ENCODE data around the gene TTLL12.

DNA sequence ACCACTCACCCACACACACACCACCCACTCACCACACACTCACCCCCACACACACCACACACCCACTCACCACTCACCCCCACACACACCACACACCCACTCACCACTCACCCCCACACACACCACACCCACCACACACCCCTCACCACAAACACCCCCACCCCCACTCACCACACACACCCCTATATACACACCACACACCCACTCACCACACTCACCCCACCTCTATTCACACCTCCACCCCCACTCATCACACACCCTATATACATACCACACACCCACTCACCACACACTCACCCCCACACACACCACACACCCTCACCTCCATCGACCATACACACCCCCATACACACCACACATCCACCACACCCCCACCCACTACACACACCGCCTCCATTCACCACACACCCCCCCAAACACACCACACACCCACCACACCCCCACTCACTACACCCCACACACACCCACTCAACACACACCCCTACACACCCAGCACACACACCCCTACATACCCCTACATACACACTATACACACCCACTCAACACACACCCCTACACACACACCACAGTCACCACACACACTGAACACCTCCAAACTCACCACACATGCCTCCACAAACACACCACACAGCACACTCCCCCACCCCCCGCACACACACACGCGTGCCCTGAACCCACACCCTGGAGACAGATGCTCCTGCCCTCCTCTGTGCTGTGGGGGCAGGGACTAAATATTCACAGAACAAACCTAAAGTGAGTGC is 19.0 kb upstream of the TTLL12 start:
- no peak for TF ChIP-seq POLR2AphosphoS5 (IDR thresholded peaks at IDR 0.05; ENCODE audit: low read depth)
- TF ChIP-seq, protein P1, sequence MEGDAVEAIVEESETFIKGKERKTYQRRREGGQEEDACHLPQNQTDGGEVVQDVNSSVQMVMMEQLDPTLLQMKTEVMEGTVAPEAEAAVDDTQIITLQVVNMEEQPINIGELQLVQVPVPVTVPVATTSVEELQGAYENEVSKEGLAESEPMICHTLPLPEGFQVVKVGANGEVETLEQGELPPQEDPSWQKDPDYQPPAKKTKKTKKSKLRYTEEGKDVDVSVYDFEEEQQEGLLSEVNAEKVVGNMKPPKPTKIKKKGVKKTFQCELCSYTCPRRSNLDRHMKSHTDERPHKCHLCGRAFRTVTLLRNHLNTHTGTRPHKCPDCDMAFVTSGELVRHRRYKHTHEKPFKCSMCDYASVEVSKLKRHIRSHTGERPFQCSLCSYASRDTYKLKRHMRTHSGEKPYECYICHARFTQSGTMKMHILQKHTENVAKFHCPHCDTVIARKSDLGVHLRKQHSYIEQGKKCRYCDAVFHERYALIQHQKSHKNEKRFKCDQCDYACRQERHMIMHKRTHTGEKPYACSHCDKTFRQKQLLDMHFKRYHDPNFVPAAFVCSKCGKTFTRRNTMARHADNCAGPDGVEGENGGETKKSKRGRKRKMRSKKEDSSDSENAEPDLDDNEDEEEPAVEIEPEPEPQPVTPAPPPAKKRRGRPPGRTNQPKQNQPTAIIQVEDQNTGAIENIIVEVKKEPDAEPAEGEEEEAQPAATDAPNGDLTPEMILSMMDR (IDR thresholded peaks at IDR 0.05; ENCODE audit: insufficient read depth, low read length), result no peak

All from HL-60 (cell line).